A673 (cell line): ENCODE data around the gene HS6ST3.

Source experiments
- EZH2 ChIP-seq: fragments of 200-600 bp; sonication (generic); IDR thresholded peaks from 2 replicates; pipeline ENCODE4 v1.6.1; 2017; ENCODE audit warnings: borderline replicate concordance, low read depth, mild to moderate bottlenecking, mixed read lengths, antibody characterized with exemption, low read length; ENCODE audit not compliant: poor library complexity, severe bottlenecking
- TF ChIP-seq, protein P1 (sequence below): fragments of 300-800, 200-600 bp; sonication (generic); conservative IDR thresholded peaks from 2 replicates; pipeline ENCODE4 v1.5.1; 2017; ENCODE audit warnings: low read depth, mild to moderate bottlenecking, antibody characterized with exemption, low read length, moderate library complexity, mixed read lengths

DNA sequence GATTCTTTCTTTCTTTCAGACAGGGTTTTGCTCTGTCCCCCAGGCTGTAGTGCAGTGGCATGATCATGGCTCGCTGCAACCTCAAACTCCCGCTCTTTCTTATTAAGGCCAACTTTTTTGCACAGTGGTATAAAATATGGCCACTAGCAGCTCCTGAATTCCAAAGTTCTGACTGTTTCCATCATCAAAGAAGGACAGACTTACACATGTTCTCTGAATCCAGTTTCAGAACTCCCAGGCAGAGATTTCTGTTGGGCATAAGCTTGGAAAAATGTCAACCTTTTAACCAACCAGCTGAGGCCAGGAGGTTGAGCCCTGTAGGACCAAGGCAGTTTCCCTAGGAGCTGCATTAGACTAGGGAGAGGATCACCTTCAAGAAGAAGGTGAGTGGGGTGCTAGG is 184.1 kb downstream of the HS6ST3 start:
- TF ChIP-seq, protein P1, sequence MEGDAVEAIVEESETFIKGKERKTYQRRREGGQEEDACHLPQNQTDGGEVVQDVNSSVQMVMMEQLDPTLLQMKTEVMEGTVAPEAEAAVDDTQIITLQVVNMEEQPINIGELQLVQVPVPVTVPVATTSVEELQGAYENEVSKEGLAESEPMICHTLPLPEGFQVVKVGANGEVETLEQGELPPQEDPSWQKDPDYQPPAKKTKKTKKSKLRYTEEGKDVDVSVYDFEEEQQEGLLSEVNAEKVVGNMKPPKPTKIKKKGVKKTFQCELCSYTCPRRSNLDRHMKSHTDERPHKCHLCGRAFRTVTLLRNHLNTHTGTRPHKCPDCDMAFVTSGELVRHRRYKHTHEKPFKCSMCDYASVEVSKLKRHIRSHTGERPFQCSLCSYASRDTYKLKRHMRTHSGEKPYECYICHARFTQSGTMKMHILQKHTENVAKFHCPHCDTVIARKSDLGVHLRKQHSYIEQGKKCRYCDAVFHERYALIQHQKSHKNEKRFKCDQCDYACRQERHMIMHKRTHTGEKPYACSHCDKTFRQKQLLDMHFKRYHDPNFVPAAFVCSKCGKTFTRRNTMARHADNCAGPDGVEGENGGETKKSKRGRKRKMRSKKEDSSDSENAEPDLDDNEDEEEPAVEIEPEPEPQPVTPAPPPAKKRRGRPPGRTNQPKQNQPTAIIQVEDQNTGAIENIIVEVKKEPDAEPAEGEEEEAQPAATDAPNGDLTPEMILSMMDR, result no peak
- no peak for TF ChIP-seq EZH2
